HG03095 (cell line): Measurements from ENCODE around the gene SLC44A5.
"Not testable (repeated sequence)": the region's sequence is repeated elsewhere in the genome, so short reads cannot be mapped to it uniquely, and the experiment has no call there.

ENCODE experiments used
- ATAC-seq: cut with Tn5 transposase; IDR thresholded peaks from one replicate; pipeline ENCODE4 v1.9.1; 2021; ENCODE audit warnings: moderate library complexity; ENCODE audit not compliant: unreplicated experiment

Gene SLC44A5

DNA sequence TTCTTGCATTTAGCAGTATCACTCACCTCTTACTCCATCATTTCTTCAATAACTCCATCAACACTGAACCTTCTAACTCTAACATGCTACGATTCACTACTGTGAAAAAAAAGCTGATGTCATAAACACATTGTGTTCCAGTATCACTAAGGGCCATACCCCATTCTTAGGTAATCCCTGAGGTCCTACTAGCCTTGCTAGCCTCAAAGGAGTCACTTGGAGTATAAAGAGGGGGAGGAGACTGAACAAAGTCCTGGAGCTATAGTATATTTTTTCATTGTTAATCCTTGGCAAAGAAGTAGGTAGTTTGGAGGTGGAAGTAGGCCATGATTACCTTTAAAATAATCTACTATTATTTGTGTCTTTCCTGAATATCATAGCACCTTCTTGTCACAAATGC lies at the start of gene SLC44A5:
SLC44A5 (minus strand) TSS at position 101 of the 400 bp plus-strand sequence. CDS start 69,667 bp downstream, outside the sequence.
- ATAC-seq: no peak

DNA sequence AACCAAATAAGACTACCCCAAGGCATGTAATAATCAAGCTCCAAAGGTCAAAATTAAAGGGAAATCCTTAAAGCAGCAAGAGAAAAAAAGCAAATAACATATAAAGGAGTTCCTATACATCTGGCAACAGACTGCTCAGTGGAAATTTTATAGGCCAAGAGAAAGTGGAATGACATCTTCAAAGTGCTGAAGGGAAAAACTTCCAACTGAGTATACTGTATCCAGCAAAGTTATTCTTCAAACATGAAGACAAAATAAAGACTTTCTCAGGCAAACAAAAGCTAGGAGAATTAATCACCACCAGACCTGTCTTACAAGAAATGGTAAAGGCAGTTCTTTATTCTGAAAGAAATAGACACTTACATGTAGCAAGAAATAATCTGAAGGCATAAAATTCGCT lies 45.0 kb upstream of the SLC44A5 start:
- ATAC-seq: no peak

DNA sequence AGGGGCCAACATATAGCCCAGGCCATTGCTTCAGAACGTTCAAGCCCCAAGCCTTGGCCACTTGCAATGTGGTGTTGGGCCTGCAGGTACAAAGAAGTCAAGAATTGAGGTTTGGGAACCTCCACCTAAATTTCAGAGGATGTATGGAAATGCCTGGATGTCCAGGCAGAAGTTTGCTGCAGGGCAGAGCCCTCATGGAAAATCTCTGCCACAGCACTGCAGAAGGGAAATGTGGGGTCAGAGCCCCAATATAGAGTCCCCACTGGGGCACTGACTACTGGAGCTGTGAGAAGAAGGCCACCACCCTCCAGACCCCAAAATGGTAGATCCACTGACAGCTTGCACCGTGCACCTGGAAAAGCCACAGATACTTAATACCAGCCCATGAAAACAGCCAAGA lies 36.3 kb upstream of the SLC44A5 start:
- ATAC-seq: not testable (repeated sequence)

DNA sequence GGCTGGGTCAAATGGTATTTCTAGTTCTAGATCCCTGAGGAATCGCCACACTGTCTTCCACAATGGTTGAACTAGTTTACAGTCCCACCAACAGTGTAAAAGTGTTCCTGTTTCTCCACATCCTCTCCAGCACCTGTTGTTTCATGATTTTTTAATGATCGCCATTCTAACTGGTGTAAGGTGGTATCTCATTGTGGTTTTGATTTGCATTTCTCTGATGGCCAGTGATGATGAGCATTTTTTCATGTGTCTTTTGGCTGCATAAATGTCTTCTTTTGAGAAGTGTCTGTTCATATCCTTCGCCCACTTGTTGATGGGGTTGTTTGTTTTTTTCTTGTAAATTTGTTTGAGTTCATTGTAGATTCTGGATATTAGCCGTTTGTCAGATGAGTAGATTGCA lies 34.2 kb upstream of the SLC44A5 start:
- ATAC-seq: not testable (repeated sequence)

DNA sequence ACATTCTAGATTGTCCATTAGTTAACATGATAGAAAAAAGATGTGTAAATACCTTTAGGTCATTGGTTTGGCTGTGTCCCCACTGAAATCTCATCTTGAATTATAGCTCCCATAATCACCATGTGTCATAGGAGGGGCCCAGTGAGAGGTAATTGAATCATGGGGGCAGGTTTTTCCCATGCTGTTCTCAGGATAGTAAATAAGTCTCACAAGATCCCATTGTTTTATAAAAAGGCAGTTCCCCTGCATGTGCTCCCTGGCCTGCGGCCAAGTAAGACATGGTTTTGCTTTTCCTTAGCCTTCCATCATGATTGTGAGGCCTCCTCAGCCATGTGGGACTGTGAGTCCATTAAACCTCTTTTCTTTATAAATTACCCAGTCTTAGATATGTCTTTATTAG lies 32.5 kb upstream of the SLC44A5 start:
- ATAC-seq: no peak

DNA sequence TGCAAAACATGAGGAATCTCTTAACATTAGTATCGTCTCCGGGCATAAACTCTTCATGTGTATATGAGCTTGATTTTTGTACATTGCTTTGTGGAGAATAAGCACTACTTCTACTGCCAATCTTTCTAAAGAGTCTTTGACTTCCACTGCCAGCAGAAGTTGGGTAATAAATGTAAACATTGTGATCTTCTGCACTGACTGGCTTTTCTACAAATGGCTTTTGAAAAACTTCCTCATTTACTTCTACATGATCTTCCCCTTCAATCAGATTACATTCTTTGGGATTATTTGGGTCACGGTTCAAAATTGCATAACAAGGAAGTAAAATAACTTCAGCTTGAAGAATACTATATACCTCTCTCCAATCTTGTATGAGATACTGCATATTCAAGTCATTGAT lies 30.4 kb upstream of the SLC44A5 start:
- ATAC-seq: no peak

DNA sequence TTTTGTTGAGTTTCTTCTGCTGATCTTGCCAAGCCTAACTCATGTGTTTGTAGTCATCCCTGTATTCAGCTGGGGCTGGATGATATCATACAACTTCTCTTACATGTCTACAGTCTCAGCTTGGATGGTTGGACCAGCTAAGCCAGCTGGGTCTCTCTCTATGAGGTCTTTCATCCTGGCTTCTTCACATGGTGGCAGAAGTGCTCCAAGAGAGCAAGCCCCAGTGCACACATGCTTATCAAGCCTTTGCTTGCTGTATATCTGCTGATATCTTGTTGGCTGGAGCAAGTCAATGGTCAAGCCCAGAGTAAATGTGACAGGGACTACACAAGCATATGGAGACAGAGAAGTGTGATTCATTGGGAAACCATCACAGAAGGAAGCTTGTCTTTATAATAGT lies 29.2 kb upstream of the SLC44A5 start:
- ATAC-seq: no peak

DNA sequence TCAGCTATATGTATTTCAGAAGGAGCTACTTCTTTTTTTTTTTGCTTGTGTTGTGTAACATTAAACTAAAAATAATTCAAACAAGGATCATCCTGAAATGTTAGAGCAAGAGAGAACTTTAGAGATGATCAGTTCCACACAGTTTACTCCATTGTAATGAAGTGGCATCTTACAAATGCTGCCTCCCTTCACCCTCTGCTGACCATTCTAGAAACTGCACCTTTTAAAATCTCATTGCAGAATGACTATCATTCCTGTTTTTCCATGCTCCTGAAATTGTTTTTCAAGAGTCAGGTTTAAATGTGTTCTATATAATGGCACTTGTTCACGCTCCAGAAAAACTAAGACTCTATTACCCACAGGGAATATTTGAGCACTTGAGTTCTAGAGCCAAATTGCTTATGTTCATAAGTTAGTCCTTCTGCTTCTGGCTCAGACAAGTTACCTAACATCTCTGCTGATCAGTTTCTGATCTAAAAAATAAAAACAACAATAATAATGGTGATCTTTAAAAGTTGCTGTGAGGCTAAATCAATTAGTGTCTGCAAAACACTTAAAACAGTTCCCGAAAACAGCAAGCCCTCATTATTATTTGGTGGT lies 21.5 kb upstream of the SLC44A5 start:
- peak; percentile 72 for ATAC-seq

DNA sequence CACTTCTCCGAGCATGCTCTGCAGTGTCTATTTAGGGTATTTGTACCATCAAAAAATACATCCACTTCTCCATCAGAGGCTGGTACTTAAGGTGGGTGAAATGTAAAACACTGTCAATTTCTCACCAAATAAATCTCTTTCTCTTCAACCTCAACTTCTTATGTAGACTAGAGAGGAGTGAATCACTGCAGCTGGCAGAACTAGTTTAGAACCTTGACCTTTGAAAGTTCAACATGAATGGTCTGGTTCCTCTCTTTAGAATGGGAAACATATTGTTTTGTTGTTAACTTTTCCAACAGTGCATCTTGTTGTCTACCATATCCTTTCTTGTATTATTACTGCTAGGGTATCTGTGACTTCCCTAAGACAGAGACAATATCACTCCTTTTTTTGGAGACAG lies 20.1 kb upstream of the SLC44A5 start:
- ATAC-seq: no peak

DNA sequence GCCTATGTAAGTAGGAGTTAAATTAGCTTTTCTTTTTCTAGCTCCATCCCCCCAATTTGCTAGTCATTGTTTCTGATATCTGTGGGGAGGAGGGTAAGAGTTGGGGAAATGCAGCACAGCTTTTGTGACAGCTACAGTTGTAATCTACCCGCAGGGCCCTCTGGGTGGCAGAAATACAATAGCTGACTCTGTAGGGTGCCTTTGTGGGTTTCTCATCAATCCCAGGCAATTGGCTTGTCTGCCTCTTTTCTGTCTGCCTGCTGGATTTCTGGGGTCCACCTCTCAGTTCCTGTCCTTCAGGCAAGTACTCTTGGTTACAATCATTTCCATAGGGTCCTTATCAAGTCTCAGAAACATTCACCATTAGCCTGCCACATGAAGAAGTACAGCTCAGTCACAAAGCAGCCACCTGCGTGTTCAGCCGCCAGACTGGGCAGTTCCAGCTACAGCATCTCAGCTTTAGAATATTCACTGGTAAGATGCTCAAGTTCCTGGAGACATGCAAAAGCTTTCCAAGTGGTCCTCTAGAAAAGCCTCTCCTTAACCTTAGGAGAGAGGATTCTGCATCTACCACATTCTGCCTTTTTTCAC lies 19.2 kb upstream of the SLC44A5 start:
- no peak for ATAC-seq

DNA sequence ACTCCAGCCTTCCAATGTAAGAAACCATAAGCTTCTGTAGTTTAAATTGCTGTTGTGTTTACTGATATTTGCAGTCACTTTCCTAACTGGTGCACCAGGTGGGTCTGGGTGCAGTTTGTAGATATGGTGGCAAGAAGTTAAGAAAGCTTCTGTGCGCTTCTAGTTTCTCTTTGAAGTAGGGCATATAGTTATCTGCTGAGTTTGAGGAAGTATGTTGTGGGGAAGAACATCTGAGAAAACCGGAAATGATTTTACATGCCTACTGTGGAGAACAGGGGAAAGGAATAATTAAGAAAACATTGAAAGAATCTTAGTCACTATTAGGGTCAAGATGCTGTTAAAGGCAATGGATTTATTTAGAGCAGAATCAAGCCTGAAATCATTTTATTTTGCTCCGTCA lies 14.9 kb upstream of the SLC44A5 start:
- no peak for ATAC-seq

DNA sequence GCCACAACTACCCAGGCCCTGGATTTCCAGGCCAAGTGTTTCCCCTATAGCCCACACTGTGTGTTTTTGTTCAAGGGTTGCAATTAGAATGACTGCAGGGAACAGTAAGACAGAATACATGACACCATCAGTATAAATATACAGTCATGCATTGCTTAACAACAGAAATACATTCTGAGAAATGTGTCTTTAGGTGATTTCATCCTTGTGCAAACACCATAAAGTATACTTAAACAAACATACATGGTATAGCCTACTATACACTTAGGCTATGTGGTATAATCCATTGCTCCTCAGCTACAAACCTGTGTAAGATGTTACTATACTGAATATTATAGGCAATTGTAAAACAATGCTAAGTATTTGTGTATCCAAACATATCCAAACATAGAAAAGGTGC lies 7.5 kb upstream of the SLC44A5 start:
- ATAC-seq: no peak

DNA sequence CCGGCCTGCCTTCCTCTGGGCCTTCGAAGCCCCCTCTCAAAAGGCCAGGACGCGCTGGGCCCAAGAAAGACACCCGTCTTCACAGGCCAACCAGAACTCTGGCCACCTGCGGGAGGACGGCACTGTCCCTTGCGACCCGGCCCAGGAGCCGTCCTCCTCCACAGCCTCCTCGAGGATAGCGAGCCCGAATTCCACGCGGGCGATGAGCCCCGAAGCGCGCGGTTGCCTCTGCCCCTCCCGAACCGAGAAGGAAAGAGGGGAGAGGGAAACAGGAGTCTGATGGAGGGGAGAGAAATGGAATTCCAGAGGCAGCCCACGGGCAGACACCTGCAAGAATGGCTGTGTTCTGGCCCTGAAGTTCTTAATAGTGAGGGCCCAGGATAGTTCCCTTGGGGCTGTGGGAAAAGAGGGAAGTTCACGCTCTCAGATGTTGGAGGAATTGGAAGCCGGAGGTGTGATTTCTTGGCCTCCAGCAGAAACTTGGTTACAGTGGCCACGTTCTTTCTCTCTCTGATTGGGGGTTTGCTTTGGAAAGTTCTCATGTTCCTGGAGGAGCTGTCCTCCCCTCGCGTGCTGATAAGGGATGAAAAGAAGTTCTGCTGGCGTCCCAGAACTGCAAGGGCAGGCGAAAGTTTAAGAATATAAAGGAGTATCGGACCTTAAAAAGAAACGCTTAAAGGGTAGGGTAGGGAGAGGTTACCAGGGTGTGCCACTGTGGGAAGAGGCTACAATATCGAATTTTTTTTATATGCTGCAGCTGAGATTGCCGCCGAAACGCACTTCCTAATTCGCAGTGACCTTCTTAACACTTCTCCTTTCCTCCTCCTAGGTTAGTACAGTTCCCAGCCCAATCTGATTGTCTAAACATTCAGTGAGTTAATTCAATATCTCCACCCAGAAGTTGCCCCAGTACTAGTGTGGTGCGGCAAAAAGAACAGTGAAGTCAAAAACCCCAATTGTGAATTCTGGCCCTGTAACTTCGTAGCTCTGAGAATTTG lies 5.8 kb upstream of the SLC44A5 start:
- ATAC-seq: no peak

DNA sequence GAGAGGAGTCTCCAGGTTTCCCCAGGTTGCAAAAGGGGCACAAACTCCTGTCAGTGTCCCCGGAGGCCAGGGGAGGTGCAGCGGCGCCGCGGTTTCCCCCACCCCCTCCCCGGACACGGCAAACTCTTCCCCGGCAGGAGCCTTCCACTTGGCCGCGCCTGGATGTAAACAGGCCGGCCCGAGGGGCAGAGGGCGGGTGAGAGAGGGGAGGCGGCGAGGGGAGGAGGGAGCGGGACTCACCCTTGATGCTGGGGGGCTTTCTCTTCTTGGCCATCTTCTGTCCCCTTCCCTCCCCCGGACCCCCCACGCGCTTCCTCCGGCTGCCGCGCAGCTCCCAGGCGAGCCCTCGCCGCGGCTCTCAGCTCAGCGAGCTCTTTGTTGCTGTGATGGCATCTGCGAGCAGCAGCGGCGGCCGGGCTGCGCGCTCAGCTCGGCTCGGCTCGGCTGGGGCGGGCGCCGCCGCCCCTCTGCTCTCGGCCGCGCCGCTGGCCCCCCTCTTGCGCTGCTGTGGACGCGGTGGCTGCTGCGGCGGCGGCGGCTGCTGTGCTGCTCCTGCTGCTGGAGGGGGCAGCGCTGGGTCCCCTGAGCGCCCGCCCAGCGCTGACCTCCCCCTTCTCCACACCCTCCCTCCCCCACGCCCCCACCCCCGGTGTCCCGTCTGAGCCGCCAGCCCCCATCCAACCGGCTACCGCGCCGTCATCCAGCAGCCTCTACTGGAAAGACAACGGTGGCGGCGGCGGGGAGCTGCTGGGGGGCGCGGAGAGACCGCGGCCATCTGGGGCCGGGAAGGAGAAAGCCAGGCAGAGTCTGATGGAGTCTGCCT lies 4.9 kb upstream of the SLC44A5 start:
- ATAC-seq: no peak

DNA sequence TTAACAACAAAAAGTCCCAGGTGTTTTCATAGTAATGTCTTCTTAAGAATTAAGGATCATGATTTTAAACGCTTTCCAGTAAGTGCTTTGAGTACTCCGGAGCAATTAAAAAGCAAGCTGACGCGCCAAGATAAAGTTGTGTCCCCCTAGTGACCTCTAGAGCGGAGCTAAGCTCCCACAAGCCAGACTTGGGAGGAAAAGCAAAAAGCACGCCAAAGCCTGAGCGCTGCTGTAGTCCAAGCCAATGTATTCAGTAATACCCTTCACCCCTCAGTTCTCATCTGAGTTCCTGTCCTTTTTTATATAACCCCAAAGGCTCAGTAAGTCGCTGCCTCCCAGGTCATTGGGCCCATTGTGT lies 3.5 kb upstream of the SLC44A5 start:
- no peak for ATAC-seq

DNA sequence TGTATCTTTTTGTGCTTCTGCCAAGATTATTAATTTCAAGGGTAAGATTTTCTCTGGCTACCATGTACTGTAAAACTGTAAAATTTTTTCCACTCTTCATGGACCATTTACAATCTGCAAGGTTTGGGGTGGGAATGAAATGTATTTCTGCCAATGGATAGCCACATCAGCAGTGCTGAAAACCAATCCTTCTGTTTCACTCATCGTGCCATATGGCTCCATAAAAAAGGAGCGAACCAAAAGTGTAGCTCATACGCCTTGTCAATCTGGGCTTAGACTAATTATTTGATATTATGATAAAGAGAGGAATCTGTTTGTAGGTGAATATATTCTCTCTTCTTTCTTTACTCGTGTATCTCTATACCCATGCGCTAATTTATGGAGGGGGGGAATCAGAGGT lies 3.0 kb upstream of the SLC44A5 start:
- ATAC-seq: no peak

DNA sequence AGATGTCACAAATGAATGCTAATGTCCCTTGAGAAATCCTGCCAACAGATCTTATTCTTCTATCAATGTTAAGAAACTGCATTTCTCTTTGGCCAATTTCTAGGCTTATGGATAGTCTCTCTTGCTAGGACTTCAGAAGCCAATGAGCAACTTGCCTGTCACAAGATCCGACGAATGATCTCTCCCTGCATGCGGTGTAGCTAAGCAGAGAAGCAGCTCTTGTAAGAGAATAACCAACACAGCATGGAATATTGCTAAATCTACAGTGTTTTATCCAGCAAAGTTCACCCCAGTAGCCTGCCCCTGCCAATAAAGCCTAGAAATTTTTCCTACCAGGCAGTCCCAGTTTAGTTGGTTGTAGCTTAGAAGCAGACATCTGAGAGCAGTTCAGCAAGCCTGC lies 2.1 kb upstream of the SLC44A5 start:
- no peak for ATAC-seq

DNA sequence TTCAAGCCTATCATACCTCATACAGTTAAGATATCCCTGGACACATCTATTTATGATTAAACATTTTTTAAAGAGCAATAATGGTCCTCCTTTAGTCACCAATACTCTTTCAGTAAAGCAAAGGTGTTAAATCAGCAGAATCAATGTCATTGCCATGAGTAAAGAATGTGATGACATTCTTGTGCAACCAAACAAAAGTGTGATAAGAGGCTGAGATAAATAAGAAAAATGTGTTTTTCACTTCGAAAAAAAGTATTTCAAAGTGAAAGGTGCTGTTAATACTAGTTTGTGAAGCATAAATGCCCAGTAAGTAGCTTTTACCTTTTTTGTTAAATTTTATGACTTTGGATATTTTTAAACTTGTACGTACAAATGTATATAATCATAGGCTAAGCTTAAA lies 8.4 kb downstream of the SLC44A5 start:
- no peak for ATAC-seq

DNA sequence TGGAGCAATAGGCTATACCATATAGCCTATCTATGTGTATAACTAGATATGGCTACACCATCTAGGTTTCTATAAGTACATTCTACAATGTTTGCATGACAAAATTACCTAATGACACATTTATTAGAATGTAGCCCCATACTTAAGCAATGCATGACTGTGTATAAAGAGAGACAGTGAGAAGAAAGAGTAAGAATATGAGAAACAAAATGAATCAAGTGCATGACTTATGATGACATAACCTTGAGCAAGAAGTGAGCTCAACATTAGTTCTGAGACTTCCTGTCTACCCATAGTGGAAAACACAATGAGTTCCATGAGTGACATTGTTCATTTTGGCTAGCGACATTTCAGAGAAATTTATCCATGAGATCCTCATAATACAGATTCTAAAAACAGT lies 10.1 kb downstream of the SLC44A5 start:
- no peak for ATAC-seq

DNA sequence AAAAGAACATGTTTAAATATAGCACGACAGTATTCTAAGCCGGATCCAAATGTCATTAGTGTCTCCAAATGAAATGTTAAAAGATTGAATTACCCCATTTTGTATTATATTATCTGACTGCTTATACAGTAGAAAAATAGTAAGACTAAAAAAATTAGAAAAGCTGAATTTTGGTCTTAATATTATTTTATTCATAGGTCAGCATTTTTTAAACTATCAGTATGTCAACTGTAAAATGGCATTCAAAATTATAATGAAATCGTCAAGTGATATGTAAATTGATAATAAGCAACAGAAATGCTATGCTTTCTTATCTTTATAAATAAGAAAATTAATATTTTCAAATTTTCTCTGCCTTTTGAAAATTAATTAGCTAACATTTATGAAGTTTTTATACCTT lies 16.6 kb downstream of the SLC44A5 start:
- ATAC-seq: no peak

DNA sequence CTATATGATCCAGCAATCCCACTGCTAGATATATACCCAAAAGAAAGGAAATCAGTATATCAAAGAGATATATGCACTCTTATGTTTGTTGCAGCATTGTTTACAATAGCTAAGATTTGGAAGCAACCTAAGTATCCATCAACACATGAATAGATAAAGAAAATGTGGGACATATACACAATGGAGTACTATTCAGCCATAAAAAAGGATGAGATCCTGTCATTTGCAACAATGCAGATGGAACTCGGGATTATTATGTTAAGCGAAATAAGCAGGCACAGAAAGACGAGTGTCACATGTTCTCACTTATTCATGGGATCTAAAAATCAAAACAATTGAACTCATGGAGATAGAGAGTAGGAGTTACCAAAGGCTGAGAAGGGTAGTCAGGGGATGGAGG lies 17.5 kb downstream of the SLC44A5 start:
- ATAC-seq: not testable (repeated sequence)
